A549 (cell line): ENCODE data around the gene WDR43. TPM values are rescaled to one million over a fixed set of nuclear protein-coding genes. Genes with fewer than 3 reads are reported as not detected.
A peak's percentile ranks its signal among the peaks of the same experiment; 100 is the strongest.

Experiments used
- ATAC-seq, 2 experiments: fragments of 200-7000 bp in 1 of 2; fragments of >200 bp in 1 of 2; cut with Nextera tagmentation in 1 of 2; cut with Tn5 transposase in 1 of 2; 3 replicates each; pipeline versions ENCODE4 v1.8.0 to v1.9.1; 2018 to 2020; ENCODE audit warnings: mild to moderate bottlenecking in 1 of 2, moderate library complexity in 1 of 2
- CTCF ChIA-PET: fragments of 300-600 bp; sonication (Branson Sonifier 250); formaldehyde crosslinking; extraction: SDS; loops from one replicate; lab custom pipeline; 2021; ENCODE audit warnings: antibody characterized with exemption, inconsistent platforms; lab: Yijun Ruan, JAX
- POLR2A ChIA-PET: fragments of 350-600 bp; formaldehyde crosslinking; extraction: SDS; loops from one replicate; lab custom pipeline; 2021; ENCODE audit warnings: antibody characterized with exemption, inconsistent platforms; lab: Yijun Ruan, JAX
- DNase-seq, 2 experiments: peaks; one replicate each; pipeline versions ENCODE4 v3.0.0 to v3.0.0-alpha.2; 2011 to 2016; ENCODE audit warnings: low read depth in 1 of 2, low spot score in 1 of 2
- FAIRE-seq: peaks from 2 replicates; lab custom pipeline; 2011; peaks lifted over from hg19 to GRCh38; lab: Jason Lieb, UNC
- H3K27ac ChIP-seq, 2 experiments: fragments of >200 bp; sonication (Bioruptor Twin); formaldehyde crosslinking; 3 replicates each; pipeline ENCODE4 v1.5.1; 2016 to 2017
- H3K4me1 ChIP-seq: fragments of >200 bp; sonication (Bioruptor Twin); formaldehyde crosslinking; 3 replicates; pipeline ENCODE4 v1.6.1; 2016
- H3K4me2 ChIP-seq: fragments of >200 bp; sonication (Bioruptor Twin); formaldehyde crosslinking; 3 replicates; pipeline ENCODE4 v1.6.1; 2016
- H3K4me3 ChIP-seq: fragments of >200 bp; sonication (Bioruptor Twin); formaldehyde crosslinking; 3 replicates; pipeline ENCODE4 v1.5.1; 2016
- H3K9me3 ChIP-seq: fragments of >200 bp; sonication (Bioruptor Twin); formaldehyde crosslinking; 3 replicates; pipeline ENCODE4 v1.6.1; 2016
- BCL3 ChIP-seq: fragments of >200 bp; sonication (Bioruptor Twin); formaldehyde crosslinking; IDR thresholded peaks from 3 replicates; pipeline ENCODE4 v1.6.1; 2016
- CBX2 ChIP-seq: fragments of 200-600 bp; sonication (generic); IDR thresholded peaks from 2 replicates; pipeline ENCODE4 v1.6.1; 2016; ENCODE audit warnings: low read depth, mild to moderate bottlenecking, borderline replicate concordance
- CEBPB ChIP-seq, 2 experiments: fragments of >200 bp in 1 of 2; sonication (Bioruptor Twin) in 1 of 2; formaldehyde crosslinking in 1 of 2; IDR thresholded peaks; 2 replicates each; pipeline ENCODE4 v1.6.1; 2012 to 2016
- CTCF ChIP-seq: fragments of >200 bp; sonication (Bioruptor Twin); formaldehyde crosslinking; IDR thresholded peaks from 3 replicates; pipeline ENCODE4 v1.5.1; 2016
- E2F6 ChIP-seq: IDR thresholded peaks from 2 replicates; pipeline ENCODE4 v1.6.1; 2012; ENCODE audit warnings: low read depth, borderline replicate concordance
- FOSL2 ChIP-seq, 2 experiments: fragments of 450-650 bp in 1 of 2; fragments of >200 bp in 1 of 2; sonication (Bioruptor Twin) in 1 of 2; formaldehyde crosslinking; IDR thresholded peaks; 2 replicates each; pipeline versions ENCODE4 v1.5.0 to v1.6.1; 2016 to 2020; ENCODE audit warnings: mild to moderate bottlenecking in 1 of 2, moderate library complexity in 1 of 2
- HOXB5 ChIP-seq: fragments of 250-450 bp; sonication (Bioruptor Pico); IDR thresholded peaks from 2 replicates; pipeline ENCODE4 v1.5.0; 2020; ENCODE audit warnings: mild to moderate bottlenecking, moderate library complexity
- KDM5A ChIP-seq: fragments of 200-600 bp; sonication (generic); IDR thresholded peaks from 2 replicates; pipeline ENCODE4 v1.6.1; 2016; ENCODE audit warnings: antibody characterized with exemption, mild to moderate bottlenecking
- MAX ChIP-seq: IDR thresholded peaks from 2 replicates; pipeline ENCODE4 v1.6.1; 2012
- NPAS2 ChIP-seq: fragments of 250-450 bp; sonication (Bioruptor Pico); IDR thresholded peaks from 2 replicates; pipeline ENCODE4 v1.8.0; 2022; ENCODE audit warnings: mild to moderate bottlenecking, moderate library complexity, borderline replicate concordance
- POLR2AphosphoS2 ChIP-seq: conservative IDR thresholded peaks from 2 replicates; pipeline ENCODE4 v1.6.1; 2012; ENCODE audit warnings: low read length, improper control_type of control experiment, inconsistent platforms
- RARB ChIP-seq: fragments of 250-450 bp; sonication (Bioruptor Pico); IDR thresholded peaks from 2 replicates; pipeline ENCODE4 v1.8.0; 2021; ENCODE audit warnings: mild to moderate bottlenecking, moderate library complexity
- TFCP2L1 ChIP-seq: fragments of 250-450 bp; sonication (Bioruptor Pico); IDR thresholded peaks from 2 replicates; pipeline ENCODE4 v1.5.0; 2021; ENCODE audit warnings: mild to moderate bottlenecking
- USF2 ChIP-seq: fragments of 450-650 bp; IDR thresholded peaks from 2 replicates; pipeline ENCODE4 v1.6.1; 2014; ENCODE audit warnings: antibody characterized with exemption
- WGBS: methylation state at CpG from one replicate; pipeline ENCODE4 v1.1.6; 2017; ENCODE audit errors: missing lambda C conversion rate; 5-methylcytosine and 5-hydroxymethylcytosine counted together
- polyA plus RNA-seq, 4 experiments: library from polyadenylated mRNA; depleted of rRNA in 3 of 4; stranded (reverse); fragments of >200 nt; fragmentation: RNase III in 1 of 4; extraction: RNeasy Plus Mini Kit Qiagen cat#74134 plus additional on column Dnase treatment in 1 of 4; gene quantifications; 2 replicates in 3 of 4; 3 replicates in 1 of 4; pipeline ENCODE4 v1.2.3, GENCODE V29; 2011 to 2017

WDR43 gene
- polyA plus RNA-seq, 2 of the 4 experiments (the other 2 are of a cell fraction) = 71.8 to 256 TPM

GRCh38 chr2:28902584-28902983 is 8.1 kb downstream of the WDR43 start:
- CTCF ChIA-PET = interaction anchor here (0.8 to 1.6 kb wide), 3 partner anchors 13 to 308 kb away, joined by 3 to 5 read pairs (median 4); no protein-coding TSS in a partner anchor
- 86% methylated on average over 3 of the region's 3 CpGs for WGBS
- H3K9me3 ChIP-seq = no peaks in the 10 kb centered on the region
- H3K4me3 ChIP-seq = no peak overlapping the region
- H3K27ac ChIP-seq = no peak overlapping the region
- POLR2A ChIA-PET = no interaction called here
- TF ChIP-seq TFCP2L1 (CRISPR knock-in tag) (0 out of 2 replicates have a peak, but pooled peaks have one; percentile 22), NPAS2 (no peak)
- H3K4me1 ChIP-seq = peaks cover 80% of the 10 kb centered on the region
- ATAC-seq (no peak), DNase-seq (no peak), FAIRE-seq (no peak)
- no peak overlapping the region for H3K4me2 ChIP-seq

- Histone ChIP-seq H3K4me1 (peaks cover 73% of the 10 kb centered on the region), H3K4me2 (peak overlapping the region; percentile 54), H3K4me3 (no peak overlapping the region; the same call in 2 of the 3 replicates), H3K9me3 (no peaks in the 10 kb centered on the region)
- FAIRE-seq (no peak), ATAC-seq (peak; percentile 33 to 38; a peak in 3 of 6 replicates), DNase-seq (peak in 1 of 2 experiments; percentile 19)
- 43% methylated on average over 2 of the region's 2 CpGs for WGBS
- CTCF ChIA-PET = interaction anchor here (1.5 kb wide), 1 partner anchor 11 kb away, joined by 3 read pairs; no protein-coding TSS in a partner anchor
- POLR2A ChIA-PET = interaction anchor here (1.6 kb wide), 1 partner anchor 9 kb away, joined by 5 read pairs; no protein-coding TSS in a partner anchor
- no peak for TF ChIP-seq BCL3
- 0 out of 2 replicates have a peak, but pooled peaks have one; percentile 19 for TF ChIP-seq POLR2AphosphoS2
- TF ChIP-seq CBX2 = no peak
- no peak for TF ChIP-seq FOSL2 (IDR thresholded peaks at IDR 0.05)
- TF ChIP-seq FOSL2 (CRISPR knock-in tag; IDR thresholded peaks at IDR 0.05) = peak; percentile 22
- no peak for TF ChIP-seq CTCF
- TF ChIP-seq KDM5A = no peak
- TF ChIP-seq HOXB5 = no peak
- TF ChIP-seq MAX = no peak
- TF ChIP-seq, all 56 proteins: peak for 2
- H3K27ac ChIP-seq = no peak overlapping the region
Measured at GRCh38 chr2:28904295-28904694, 9.8 kb downstream of the WDR43 start.

- H3K4me3 ChIP-seq = no peak overlapping the region
- CTCF ChIA-PET = interaction anchor here (1.4 to 1.5 kb wide), 2 partner anchors 11 to 83 kb away, joined by 3 read pairs; no protein-coding TSS in a partner anchor
- FAIRE-seq (no peak), DNase-seq (no peak), ATAC-seq (0 out of 6 replicates have a peak, but pooled peaks of 1 of the 2 experiments have one; percentile 37)
- peak overlapping the region; percentile 54; the same call in 2 of the 3 replicates for H3K4me2 ChIP-seq
- H3K27ac ChIP-seq = no peak overlapping the region
- peaks cover 68% of the 10 kb centered on the region for H3K4me1 ChIP-seq
- no peaks in the 10 kb centered on the region for H3K9me3 ChIP-seq
- no peak for TF ChIP-seq E2F6
- 0 out of 2 replicates have a peak, but pooled peaks have one; percentile 38 for TF ChIP-seq RARB (CRISPR knock-in tag)
- 92% methylated on average over 2 of the region's 2 CpGs for WGBS
- POLR2A ChIA-PET = interaction anchor here (1.0 to 1.6 kb wide), 2 partner anchors 9 to 11 kb away, joined by 3 to 5 read pairs; partner anchors contain the start of gene WDR43
Measured at GRCh38 chr2:28904802-28905457, 10.5 kb downstream of the WDR43 start.

GRCh38 chr2:28905533-28905932 is 11.1 kb downstream of the WDR43 start:
- WGBS = 92% methylated on average over 3 of the region's 3 CpGs
- FAIRE-seq (no peak), DNase-seq (no peak), ATAC-seq (no peak)
- H3K4me3 ChIP-seq = no peak overlapping the region
- peaks cover 66% of the 10 kb centered on the region for H3K4me1 ChIP-seq
- H3K9me3 ChIP-seq = no peaks in the 10 kb centered on the region
- peak overlapping the region; percentile 54; the same call in 1 of the 3 replicates for H3K4me2 ChIP-seq
- CTCF ChIA-PET = interaction anchor here (1.4 kb wide), 1 partner anchor 84 kb away, joined by 3 read pairs; no protein-coding TSS in a partner anchor
- POLR2A ChIA-PET = interaction anchor here (1.0 to 1.6 kb wide), 2 partner anchors 10 to 11 kb away, joined by 3 to 5 read pairs; partner anchors contain the start of gene WDR43
- H3K27ac ChIP-seq = no peak overlapping the region
- peak; percentile 22 to 59; a peak in 1 of 4 replicates for TF ChIP-seq CEBPB (IDR thresholded peaks at IDR 0.05)
- TF ChIP-seq USF2 = no peak
